IPS-20b (cell line): ENCODE data around the gene PTRH2.

Experiments used
- H3K27ac ChIP-seq: one replicate; pipeline ENCODE4 v1.5.1; 2013; ENCODE audit warnings: low read length
- H3K27me3 ChIP-seq: 2 replicates; pipeline ENCODE4 v1.6.1; 2013; ENCODE audit warnings: mild to moderate bottlenecking, low read length, inconsistent platforms; ENCODE audit not compliant: insufficient read depth
- H3K36me3 ChIP-seq: 2 replicates; pipeline ENCODE4 v1.6.1; 2013; ENCODE audit warnings: low read depth, mild to moderate bottlenecking, inconsistent platforms, low read length, moderate library complexity; ENCODE audit not compliant: insufficient read depth
- H3K4me1 ChIP-seq: 2 replicates; pipeline ENCODE4 v1.6.1; 2013; ENCODE audit warnings: mild to moderate bottlenecking, control low read depth, inconsistent platforms, low read length, moderate library complexity; ENCODE audit not compliant: insufficient read depth
- H3K4me3 ChIP-seq: 2 replicates; pipeline ENCODE4 v1.5.1; 2013; ENCODE audit warnings: mild to moderate bottlenecking, low read length, inconsistent platforms
- H3K9ac ChIP-seq: 2 replicates; pipeline ENCODE4 v1.6.1; 2013; ENCODE audit warnings: low read depth, mild to moderate bottlenecking, inconsistent platforms, low read length, moderate library complexity
- H3K9me3 ChIP-seq: 2 replicates; pipeline ENCODE4 v1.6.1; 2013; ENCODE audit warnings: mild to moderate bottlenecking, low read depth, low read length, inconsistent platforms; ENCODE audit not compliant: insufficient read depth

PTRH2 gene

GRCh38 chr17:59688496-59688895 lies 18.7 kb downstream of the PTRH2 start:
- Histone ChIP-seq H3K4me3 (no peak overlapping the region), H3K27me3 (no peaks in the 10 kb centered on the region), H3K9ac (no peak overlapping the region), H3K36me3 (peaks cover 97% of the 10 kb centered on the region), H3K4me1 (no peaks in the 10 kb centered on the region), H3K27ac (no peak overlapping the region), H3K9me3 (no peaks in the 10 kb centered on the region)

- Histone ChIP-seq H3K9ac (no peak overlapping the region), H3K4me1 (no peaks in the 10 kb centered on the region), H3K4me3 (no peak overlapping the region), H3K27me3 (no peaks in the 10 kb centered on the region), H3K36me3 (peaks cover 97% of the 10 kb centered on the region), H3K9me3 (no peaks in the 10 kb centered on the region), H3K27ac (no peak overlapping the region)
Observed at GRCh38 chr17:59688008-59688407, 19.2 kb downstream of the PTRH2 start.

GRCh38 chr17:59684967-59685366 lies 22.3 kb downstream of the PTRH2 start:
- H3K4me1 ChIP-seq: no peaks in the 10 kb centered on the region
- H3K4me3 ChIP-seq: no peak overlapping the region
- no peak overlapping the region for H3K9ac ChIP-seq
- H3K9me3 ChIP-seq: no peaks in the 10 kb centered on the region
- H3K27me3 ChIP-seq: no peaks in the 10 kb centered on the region
- peaks cover 100% of the 10 kb centered on the region for H3K36me3 ChIP-seq
- no peak overlapping the region for H3K27ac ChIP-seq

- peaks cover 100% of the 10 kb centered on the region for H3K36me3 ChIP-seq
- H3K9me3 ChIP-seq: no peaks in the 10 kb centered on the region
- no peaks in the 10 kb centered on the region for H3K27me3 ChIP-seq
- H3K27ac ChIP-seq: no peak overlapping the region
- H3K4me3 ChIP-seq: no peak overlapping the region
- no peak overlapping the region for H3K9ac ChIP-seq
- no peaks in the 10 kb centered on the region for H3K4me1 ChIP-seq
Observed at GRCh38 chr17:59683283-59683682, 23.9 kb downstream of the PTRH2 start.

- H3K27me3 ChIP-seq: no peaks in the 10 kb centered on the region
- no peak overlapping the region for H3K27ac ChIP-seq
- no peak overlapping the region for H3K4me3 ChIP-seq
- no peak overlapping the region for H3K9ac ChIP-seq
- no peaks in the 10 kb centered on the region for H3K4me1 ChIP-seq
- H3K9me3 ChIP-seq: no peaks in the 10 kb centered on the region
- peaks cover 100% of the 10 kb centered on the region for H3K36me3 ChIP-seq
Observed at GRCh38 chr17:59680314-59680713, 26.9 kb downstream of the PTRH2 start.

- H3K9ac ChIP-seq: no peak overlapping the region
- H3K9me3 ChIP-seq: no peaks in the 10 kb centered on the region
- peaks cover 100% of the 10 kb centered on the region for H3K36me3 ChIP-seq
- H3K4me3 ChIP-seq: no peak overlapping the region
- H3K4me1 ChIP-seq: no peaks in the 10 kb centered on the region
- H3K27me3 ChIP-seq: no peaks in the 10 kb centered on the region
- H3K27ac ChIP-seq: no peak overlapping the region
Observed at GRCh38 chr17:59678918-59679317, 28.3 kb downstream of the PTRH2 start.

- Histone ChIP-seq H3K4me1 (no peaks in the 10 kb centered on the region), H3K36me3 (peaks cover 94% of the 10 kb centered on the region), H3K27ac (no peak overlapping the region)
Observed at GRCh38 chr17:59676716-59677115, 30.5 kb downstream of the PTRH2 start.

GRCh38 chr17:59675231-59675630 lies 32.0 kb downstream of the PTRH2 start:
- no peak overlapping the region for H3K4me3 ChIP-seq
- H3K4me1 ChIP-seq: no peaks in the 10 kb centered on the region
- no peaks in the 10 kb centered on the region for H3K27me3 ChIP-seq
- no peak overlapping the region for H3K9ac ChIP-seq
- peaks cover 94% of the 10 kb centered on the region for H3K36me3 ChIP-seq
- no peaks in the 10 kb centered on the region for H3K9me3 ChIP-seq
- H3K27ac ChIP-seq: no peak overlapping the region

More at GRCh38 chr17:59676716-59677115, 30.5 kb downstream of the PTRH2 start:
- H3K27me3 ChIP-seq: no peaks in the 10 kb centered on the region
- H3K9me3 ChIP-seq: no peaks in the 10 kb centered on the region
- H3K4me3 ChIP-seq: no peak overlapping the region
- H3K9ac ChIP-seq: no peak overlapping the region

- no peak overlapping the region for H3K4me3 ChIP-seq
- no peak overlapping the region for H3K9ac ChIP-seq
- H3K27ac ChIP-seq: no peak overlapping the region
- no peaks in the 10 kb centered on the region for H3K27me3 ChIP-seq
- no peaks in the 10 kb centered on the region for H3K9me3 ChIP-seq
- H3K4me1 ChIP-seq: no peaks in the 10 kb centered on the region
- peaks cover 95% of the 10 kb centered on the region for H3K36me3 ChIP-seq
Observed at GRCh38 chr17:59671386-59671785, 35.8 kb downstream of the PTRH2 start.

- H3K4me3 ChIP-seq: no peak overlapping the region
- no peak overlapping the region for H3K9ac ChIP-seq
- no peaks in the 10 kb centered on the region for H3K4me1 ChIP-seq
- no peak overlapping the region for H3K27ac ChIP-seq
- H3K36me3 ChIP-seq: peaks cover 93% of the 10 kb centered on the region
- no peaks in the 10 kb centered on the region for H3K27me3 ChIP-seq
- H3K9me3 ChIP-seq: no peaks in the 10 kb centered on the region
Observed at GRCh38 chr17:59669944-59670343, 37.3 kb downstream of the PTRH2 start.

- no peak overlapping the region for H3K27ac ChIP-seq
- no peaks in the 10 kb centered on the region for H3K27me3 ChIP-seq
- no peaks in the 10 kb centered on the region for H3K4me1 ChIP-seq
- peaks cover 93% of the 10 kb centered on the region for H3K36me3 ChIP-seq
- H3K9me3 ChIP-seq: no peaks in the 10 kb centered on the region
- no peak overlapping the region for H3K9ac ChIP-seq
- no peak overlapping the region for H3K4me3 ChIP-seq
Observed at GRCh38 chr17:59669411-59669810, 37.8 kb downstream of the PTRH2 start.

- Histone ChIP-seq H3K27me3 (no peaks in the 10 kb centered on the region), H3K9me3 (no peaks in the 10 kb centered on the region), H3K36me3 (peaks cover 93% of the 10 kb centered on the region), H3K4me1 (no peaks in the 10 kb centered on the region), H3K27ac (no peak overlapping the region), H3K4me3 (no peak overlapping the region), H3K9ac (no peak overlapping the region)
Observed at GRCh38 chr17:59668816-59669215, 38.4 kb downstream of the PTRH2 start.

- Histone ChIP-seq H3K27me3 (no peaks in the 10 kb centered on the region), H3K9ac (no peak overlapping the region), H3K4me3 (no peak overlapping the region), H3K36me3 (peaks cover 99% of the 10 kb centered on the region), H3K9me3 (no peaks in the 10 kb centered on the region), H3K27ac (no peak overlapping the region), H3K4me1 (no peaks in the 10 kb centered on the region)
Observed at GRCh38 chr17:59666235-59666634, 41.0 kb downstream of the PTRH2 start.
